ENCODE data around the gene HDAC6.

GRCh38 chrX:48791063-48791820 is 10.6 kb upstream of the HDAC6 start:
- TF ChIP-seq, protein P1, sequence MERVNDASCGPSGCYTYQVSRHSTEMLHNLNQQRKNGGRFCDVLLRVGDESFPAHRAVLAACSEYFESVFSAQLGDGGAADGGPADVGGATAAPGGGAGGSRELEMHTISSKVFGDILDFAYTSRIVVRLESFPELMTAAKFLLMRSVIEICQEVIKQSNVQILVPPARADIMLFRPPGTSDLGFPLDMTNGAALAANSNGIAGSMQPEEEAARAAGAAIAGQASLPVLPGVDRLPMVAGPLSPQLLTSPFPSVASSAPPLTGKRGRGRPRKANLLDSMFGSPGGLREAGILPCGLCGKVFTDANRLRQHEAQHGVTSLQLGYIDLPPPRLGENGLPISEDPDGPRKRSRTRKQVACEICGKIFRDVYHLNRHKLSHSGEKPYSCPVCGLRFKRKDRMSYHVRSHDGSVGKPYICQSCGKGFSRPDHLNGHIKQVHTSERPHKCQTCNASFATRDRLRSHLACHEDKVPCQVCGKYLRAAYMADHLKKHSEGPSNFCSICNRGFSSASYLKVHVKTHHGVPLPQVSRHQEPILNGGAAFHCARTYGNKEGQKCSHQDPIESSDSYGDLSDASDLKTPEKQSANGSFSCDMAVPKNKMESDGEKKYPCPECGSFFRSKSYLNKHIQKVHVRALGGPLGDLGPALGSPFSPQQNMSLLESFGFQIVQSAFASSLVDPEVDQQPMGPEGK (CRISPR knock-in tag; IDR thresholded peaks at IDR 0.05; ENCODE audit: borderline replicate concordance): no peak
- TF ChIP-seq ZFP3 (CRISPR knock-in tag; IDR thresholded peaks at IDR 0.05) (no peak), CREB5 (CRISPR knock-in tag; IDR thresholded peaks at IDR 0.05; ENCODE audit: low read depth) (no peak), SNAI2 (CRISPR knock-in tag; IDR thresholded peaks at IDR 0.05) (no peak), GLIS3 (CRISPR knock-in tag; IDR thresholded peaks at IDR 0.05) (no peak), ARNTL (CRISPR knock-in tag; IDR thresholded peaks at IDR 0.05; ENCODE audit: borderline replicate concordance, low read depth) (no peak), ZFP30 (CRISPR knock-in tag; IDR thresholded peaks at IDR 0.05) (no peak), ESRRG (CRISPR knock-in tag; IDR thresholded peaks at IDR 0.05) (no peak), TCF4 (CRISPR knock-in tag; IDR thresholded peaks at IDR 0.05; ENCODE audit: borderline replicate concordance) (no peak)
- TF ChIP-seq, protein P2, sequence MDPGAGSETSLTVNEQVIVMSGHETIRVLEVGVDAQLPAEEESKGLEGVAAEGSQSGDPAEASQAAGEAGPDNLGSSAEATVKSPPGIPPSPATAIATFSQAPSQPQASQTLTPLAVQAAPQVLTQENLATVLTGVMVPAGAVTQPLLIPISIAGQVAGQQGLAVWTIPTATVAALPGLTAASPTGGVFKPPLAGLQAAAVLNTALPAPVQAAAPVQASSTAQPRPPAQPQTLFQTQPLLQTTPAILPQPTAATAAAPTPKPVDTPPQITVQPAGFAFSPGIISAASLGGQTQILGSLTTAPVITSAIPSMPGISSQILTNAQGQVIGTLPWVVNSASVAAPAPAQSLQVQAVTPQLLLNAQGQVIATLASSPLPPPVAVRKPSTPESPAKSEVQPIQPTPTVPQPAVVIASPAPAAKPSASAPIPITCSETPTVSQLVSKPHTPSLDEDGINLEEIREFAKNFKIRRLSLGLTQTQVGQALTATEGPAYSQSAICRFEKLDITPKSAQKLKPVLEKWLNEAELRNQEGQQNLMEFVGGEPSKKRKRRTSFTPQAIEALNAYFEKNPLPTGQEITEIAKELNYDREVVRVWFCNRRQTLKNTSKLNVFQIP (CRISPR knock-in tag; IDR thresholded peaks at IDR 0.05; ENCODE audit: borderline replicate concordance, low read depth): no peak
- TF ChIP-seq, protein P3, sequence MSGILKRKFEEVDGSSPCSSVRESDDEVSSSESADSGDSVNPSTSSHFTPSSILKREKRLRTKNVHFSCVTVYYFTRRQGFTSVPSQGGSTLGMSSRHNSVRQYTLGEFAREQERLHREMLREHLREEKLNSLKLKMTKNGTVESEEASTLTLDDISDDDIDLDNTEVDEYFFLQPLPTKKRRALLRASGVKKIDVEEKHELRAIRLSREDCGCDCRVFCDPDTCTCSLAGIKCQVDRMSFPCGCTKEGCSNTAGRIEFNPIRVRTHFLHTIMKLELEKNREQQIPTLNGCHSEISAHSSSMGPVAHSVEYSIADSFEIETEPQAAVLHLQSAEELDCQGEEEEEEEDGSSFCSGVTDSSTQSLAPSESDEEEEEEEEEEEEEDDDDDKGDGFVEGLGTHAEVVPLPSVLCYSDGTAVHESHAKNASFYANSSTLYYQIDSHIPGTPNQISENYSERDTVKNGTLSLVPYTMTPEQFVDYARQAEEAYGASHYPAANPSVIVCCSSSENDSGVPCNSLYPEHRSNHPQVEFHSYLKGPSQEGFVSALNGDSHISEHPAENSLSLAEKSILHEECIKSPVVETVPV (CRISPR knock-in tag; IDR thresholded peaks at IDR 0.05): no peak

Data from SK-N-SH treated with all-trans-retinoic acid at 6 μM for 48 hours (cell line).